SHP77 treated with DMSO at 0.1 percent for 48 hours (cell line): Measurements from ENCODE around the gene PCSK5.
"Not testable (repeated sequence)": the region's sequence is repeated elsewhere in the genome, so short reads cannot be mapped to it uniquely, and the experiment has no call there.

Source experiments
- DNase-seq: peaks from one replicate; lab custom pipeline; 2025; lab: John Stamatoyannopoulos, UW

PCSK5 gene

DNA sequence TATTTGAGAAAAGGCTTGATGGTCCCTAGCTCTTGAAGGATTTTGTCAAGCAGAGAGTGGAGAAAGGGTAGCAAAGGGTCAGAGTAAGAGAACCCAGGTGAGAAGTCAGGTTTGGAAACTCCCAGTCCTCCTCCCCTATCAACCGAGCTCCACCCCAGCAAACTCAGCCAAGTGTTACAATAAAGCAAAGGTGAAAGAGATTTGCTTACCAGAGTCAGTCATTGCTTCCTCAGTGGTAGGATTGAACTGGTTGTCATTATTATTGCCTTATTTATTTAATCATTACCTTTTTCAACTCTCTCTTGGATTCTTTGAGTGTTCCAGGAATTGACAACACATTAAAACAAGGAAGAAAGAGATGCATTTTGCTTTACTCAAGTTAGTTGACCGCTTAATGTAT lies 423.3 kb downstream of the PCSK5 start:
- DNase-seq: no peak

GRCh38 chr9:76314321-76314720 lies 423.8 kb downstream of the PCSK5 start:
- no peak for DNase-seq

- no peak for DNase-seq
Observed at GRCh38 chr9:76316069-76316468, 425.6 kb downstream of the PCSK5 start.

- DNase-seq: not testable (repeated sequence)
Observed at GRCh38 chr9:76319466-76319865, 429.0 kb downstream of the PCSK5 start.

GRCh38 chr9:76321195-76321828 lies 430.8 kb downstream of the PCSK5 start:
- no peak for DNase-seq

DNA sequence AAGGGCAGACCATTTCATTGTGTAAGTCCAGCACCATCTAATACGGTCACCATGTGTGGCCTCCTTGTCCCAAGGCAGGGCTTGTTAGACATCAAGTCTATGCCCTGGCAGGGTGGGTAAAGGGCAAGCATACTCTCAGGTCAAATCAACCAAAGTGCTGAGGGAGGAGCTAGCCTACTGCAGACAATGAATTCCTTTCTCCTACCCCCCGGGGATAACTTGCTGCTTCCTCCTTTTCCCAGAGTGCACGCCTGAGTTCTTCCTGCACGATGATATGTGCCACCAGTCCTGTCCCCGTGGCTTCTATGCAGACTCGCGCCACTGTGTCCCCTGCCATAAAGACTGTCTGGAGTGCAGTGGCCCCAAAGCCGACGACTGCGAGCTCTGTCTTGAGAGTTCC lies 432.3 kb downstream of the PCSK5 start:
- DNase-seq: no peak

GRCh38 chr9:76323490-76323889 lies 433.0 kb downstream of the PCSK5 start:
- DNase-seq: no peak

DNA sequence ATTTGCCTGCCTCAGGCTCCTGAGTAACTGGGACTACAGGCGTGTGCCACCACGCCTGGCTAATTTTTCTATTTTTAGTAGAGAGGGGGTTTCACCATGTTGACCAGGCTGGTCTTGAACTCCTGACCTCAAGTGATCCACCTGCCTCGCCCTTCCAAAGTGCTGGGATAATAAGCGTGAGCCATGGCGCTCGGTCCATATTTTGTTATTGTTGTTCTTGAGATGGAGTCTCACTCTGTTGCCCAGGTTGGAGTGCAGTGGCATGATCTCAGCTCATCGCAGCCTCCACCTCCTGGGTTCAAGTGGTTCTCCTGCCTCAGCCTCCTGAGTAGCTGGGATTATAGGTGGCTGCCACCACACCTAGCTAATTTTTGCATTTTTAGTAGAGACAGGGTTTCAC lies 433.6 kb downstream of the PCSK5 start:
- not testable (repeated sequence) for DNase-seq

GRCh38 chr9:76330034-76330433 lies 439.6 kb downstream of the PCSK5 start:
- DNase-seq: no peak

DNA sequence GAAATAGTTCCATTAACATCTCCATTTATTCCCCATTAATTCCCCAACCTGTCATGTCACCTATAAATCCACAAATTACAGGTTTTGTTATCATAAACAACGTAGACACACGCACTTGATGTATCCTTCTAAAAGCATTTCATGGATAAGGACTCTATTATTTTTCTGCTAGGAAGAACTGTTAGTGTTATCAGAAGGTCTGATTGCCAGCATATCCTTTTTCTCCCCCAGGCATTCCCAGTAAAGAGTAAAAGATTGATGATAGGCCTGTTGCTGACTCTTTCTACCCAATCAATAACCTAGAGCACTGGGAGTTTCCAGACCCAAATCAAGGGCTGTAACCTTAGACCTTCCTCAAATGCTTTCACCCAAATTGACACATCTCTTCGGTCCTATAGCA lies 442.9 kb downstream of the PCSK5 start:
- no peak for DNase-seq

GRCh38 chr9:76333964-76334363 lies 443.5 kb downstream of the PCSK5 start:
- DNase-seq: no peak

GRCh38 chr9:76336027-76336426 lies 445.6 kb downstream of the PCSK5 start:
- no peak for DNase-seq

- DNase-seq: no peak
Observed at GRCh38 chr9:76338418-76338817, 447.9 kb downstream of the PCSK5 start.

DNA sequence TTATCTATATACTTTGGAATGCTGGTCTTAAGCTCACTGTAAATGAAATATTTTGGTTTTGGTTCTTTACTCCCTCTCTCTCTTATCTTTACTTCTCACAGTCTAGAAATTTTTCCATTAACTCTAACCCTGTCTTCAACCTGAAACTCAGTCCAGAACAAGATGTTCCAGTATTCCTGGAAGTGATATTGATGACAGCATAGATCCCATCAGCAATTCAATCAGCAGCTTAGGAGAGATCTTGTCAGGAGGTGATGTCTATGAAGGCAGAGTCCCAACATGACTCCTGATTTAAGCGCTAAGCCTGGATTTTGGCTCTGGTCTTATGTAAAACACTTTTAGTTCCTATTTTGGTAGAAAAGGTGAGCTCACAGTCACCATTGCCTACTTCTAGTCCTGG lies 451.1 kb downstream of the PCSK5 start:
- no peak for DNase-seq

- no peak for DNase-seq
Observed at GRCh38 chr9:76342201-76342600, 451.7 kb downstream of the PCSK5 start.

DNA sequence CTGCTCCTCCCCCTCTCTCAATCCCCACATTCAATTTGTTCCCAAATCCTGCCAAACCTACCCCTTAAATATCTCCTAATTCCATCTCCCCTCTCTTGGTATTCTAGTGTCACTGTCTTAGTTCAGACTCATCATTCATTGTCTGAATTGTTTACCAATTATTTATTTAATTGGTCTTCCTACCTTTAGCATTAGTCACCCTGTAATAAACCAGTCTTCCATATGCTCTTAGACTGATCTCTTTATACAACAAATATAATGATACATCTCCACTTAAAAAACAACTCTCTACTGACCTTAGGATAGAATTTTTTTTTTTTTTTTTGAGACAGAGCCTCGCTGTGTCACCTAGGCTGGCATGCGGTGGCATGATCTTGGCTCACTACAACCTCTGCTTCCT lies 452.4 kb downstream of the PCSK5 start:
- DNase-seq: no peak

GRCh38 chr9:76349865-76350264 lies 459.4 kb downstream of the PCSK5 start:
- no peak for DNase-seq

GRCh38 chr9:76351006-76351405 lies 460.5 kb downstream of the PCSK5 start:
- no peak for DNase-seq

- no peak for DNase-seq
Observed at GRCh38 chr9:76352026-76352620, 461.6 kb downstream of the PCSK5 start.

GRCh38 chr9:76353280-76353679 lies 462.8 kb downstream of the PCSK5 start:
- no peak for DNase-seq

GRCh38 chr9:76354221-76354620 lies 463.7 kb downstream of the PCSK5 start:
- no peak for DNase-seq

- DNase-seq: no peak
Observed at GRCh38 chr9:76355886-76356285, 465.4 kb downstream of the PCSK5 start.

GRCh38 chr9:76357555-76357954 lies 467.1 kb downstream of the PCSK5 start:
- no peak for DNase-seq

DNA sequence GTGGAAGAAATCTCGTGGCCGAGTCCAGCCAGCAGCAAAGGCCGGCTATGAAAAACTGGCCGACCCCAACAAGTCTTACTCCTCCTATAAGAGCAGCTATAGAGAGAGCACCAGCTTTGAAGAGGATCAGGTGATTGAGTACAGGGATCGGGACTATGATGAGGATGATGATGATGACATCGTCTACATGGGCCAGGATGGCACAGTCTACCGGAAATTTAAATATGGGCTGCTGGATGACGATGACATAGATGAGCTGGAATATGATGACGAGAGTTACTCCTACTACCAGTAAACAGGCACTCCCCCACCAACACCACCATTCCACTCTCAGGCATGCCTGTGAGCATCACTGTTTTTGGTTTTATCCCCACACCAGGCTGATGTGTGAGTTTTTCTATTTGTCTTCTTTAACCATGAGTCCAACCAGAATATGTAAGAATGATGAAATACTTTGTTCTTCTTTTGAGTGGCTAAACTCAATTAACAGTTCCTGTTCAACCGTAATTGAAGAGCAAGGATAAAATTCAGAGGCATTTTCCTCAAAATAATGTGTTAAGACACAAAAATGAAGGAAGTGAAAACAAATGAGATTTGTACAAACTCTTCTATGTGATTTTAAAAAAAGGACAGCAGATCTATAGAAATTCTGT lies 468.3 kb downstream of the PCSK5 start:
- no peak for DNase-seq
